Measurements from ENCODE around the gene LY6G5B.

The LY6G5B gene

DNA sequence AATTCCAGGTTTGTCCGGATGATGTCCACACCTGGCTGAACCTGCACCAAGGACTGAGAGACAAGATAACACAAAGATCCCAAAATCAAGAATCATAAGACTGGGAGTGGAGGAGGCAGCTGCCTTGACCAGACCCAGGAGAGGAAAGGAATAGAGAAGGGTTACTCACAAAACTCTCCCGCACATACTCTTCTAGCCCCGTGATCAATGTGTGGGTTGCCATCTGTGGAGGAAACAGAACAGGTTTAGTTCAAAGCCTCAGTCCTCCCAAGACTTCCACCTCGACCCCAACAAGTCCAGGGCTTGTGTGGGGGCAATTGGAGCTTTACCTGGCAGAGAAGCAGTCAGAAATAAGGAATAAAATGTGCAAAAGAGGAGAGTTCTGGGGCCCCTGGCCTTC is 28.4 kb upstream of the LY6G5B start:
- no peak for DNase-seq

- DNase-seq, result no peak
These were observed 26.8 kb upstream of the LY6G5B start for GRCh38 chr6:31642798-31643570.

DNA sequence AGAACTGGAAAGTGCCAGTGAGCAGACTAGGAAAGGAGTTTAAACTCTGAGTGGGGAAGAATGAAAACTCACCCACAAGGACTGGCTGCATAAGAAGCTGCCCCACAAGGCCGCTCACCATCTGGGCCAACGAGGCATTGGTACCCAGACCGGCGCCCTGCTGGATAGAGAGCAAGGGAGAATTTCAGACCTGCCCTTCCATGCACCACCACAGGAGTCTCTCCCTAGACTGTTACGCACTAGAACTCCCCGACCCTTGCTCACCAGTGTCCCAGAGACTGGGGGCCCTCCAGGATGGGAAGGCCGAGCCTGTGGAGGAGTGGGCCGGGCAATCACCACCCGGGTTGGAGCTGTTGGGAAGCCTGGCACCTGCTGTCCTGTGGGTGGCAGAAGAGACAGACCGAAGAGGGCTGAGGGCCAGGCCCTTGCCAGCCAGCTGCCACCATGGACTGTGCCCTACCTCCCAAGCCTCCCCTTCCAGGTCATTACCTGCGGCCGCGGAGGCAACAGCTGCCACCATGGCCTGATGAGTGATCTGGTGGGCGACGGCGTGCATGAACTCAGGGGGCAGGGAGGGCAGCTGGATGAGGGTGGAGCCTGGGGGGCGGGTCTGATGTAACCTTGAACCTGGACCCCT is 25.8 kb upstream of the LY6G5B start:
- no peak for DNase-seq

- DNase-seq, result no peak
These were observed 24.5 kb upstream of the LY6G5B start for GRCh38 chr6:31645325-31645724.

DNA sequence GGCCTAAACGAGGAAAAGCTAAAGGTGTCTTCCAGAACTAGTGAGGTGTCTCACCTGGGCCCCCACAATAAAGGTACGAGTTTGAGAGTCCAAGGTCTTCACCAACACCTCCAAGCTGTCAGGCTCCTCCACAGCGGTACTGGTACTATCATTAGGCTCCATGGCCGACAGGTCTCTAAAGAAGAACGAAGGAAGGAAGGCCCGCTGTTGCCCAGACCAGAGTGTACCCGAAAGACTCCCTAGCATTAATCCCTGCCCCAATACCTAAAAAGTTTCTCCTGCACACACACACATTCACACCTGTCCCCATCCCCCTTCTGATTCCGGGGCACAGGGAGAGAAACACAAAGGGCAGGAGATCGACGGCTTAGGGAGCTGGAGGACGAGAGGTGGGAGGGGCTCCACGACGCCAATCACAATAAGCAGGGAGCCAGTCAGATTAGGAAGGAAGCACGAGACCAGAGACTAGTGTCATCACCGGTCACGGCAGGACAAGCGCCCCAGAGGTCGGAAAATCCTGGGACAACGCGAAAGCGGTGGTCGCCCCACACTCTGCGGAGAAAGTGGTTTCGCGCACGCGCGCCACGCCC is 18.1 kb upstream of the LY6G5B start:
- peak; percentile 85 for DNase-seq

GRCh38 chr6:31652925-31653724 is 16.7 kb upstream of the LY6G5B start:
- no peak for DNase-seq

- no peak for DNase-seq
These were observed 15.0 kb upstream of the LY6G5B start for GRCh38 chr6:31654574-31655348.

- no peak for DNase-seq
These were observed 14.2 kb upstream of the LY6G5B start, which contains the start of gene APOM for GRCh38 chr6:31655349-31656237. TSS of gene APOM (plus strand) at chr6:31655894. CDS start at chr6:31655967, 73 bp downstream.

DNA sequence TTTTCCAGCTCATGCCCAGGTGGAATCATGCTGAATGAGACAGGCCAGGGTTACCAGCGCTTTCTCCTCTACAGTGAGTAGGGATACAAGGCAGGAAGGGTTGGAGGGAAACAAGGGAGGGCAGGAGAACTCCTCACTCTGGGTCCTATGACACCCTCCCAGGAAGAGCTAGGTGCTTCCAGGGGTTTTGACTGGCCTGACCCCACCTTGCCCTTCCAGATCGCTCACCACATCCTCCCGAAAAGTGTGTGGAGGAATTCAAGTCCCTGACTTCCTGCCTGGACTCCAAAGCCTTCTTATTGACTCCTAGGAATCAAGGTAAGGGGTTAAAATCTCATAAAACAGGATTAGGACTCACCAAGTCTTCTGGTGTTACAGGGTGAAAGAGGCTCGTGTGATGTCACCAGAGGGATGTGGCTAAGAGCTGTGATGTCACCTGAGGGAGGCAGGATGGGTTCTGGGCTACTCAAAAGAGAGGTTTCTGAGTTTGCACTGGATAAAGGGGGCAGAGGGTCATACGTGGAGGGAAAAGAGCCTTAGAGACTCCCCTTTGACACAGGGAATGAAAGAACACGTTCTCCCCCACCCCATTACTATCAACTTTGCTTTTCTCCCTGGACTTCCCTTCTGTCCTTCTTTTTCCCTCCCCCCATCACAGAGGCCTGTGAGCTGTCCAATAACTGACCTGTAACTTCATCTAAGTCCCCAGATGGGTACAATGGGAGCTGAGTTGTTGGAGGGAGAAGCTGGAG is 12.2 kb upstream of the LY6G5B start:
- DNase-seq, result no peak

DNA sequence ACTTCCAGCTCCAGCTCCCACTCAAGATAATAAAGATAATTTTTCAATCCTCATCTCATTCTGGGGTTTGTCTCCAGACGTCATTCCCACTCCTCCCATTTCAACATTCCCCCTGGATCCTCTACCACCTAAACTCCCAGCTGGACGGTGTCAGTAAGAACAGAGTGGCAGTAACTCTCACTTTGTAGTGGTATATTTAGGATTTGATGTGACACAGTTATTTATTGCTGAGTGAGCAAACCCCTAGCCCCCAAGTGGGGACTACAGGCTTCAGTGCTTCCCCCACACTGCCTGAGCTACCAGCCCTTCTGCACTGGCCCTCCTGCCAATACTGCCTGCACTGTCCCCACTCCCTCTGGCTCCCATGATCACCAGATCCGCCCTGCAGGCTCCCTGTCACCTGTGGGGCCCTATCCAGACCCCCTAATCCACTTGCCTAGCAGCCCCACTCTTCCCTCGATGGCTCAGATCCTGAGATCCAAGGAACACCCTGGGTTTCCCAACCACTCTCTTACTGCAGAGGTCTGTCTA is 11.6 kb upstream of the LY6G5B start:
- DNase-seq, result no peak

GRCh38 chr6:31658983-31659648 is 10.7 kb upstream of the LY6G5B start:
- no peak for DNase-seq

GRCh38 chr6:31659649-31660380 is 10.0 kb upstream of the LY6G5B start:
- DNase-seq, result peak; percentile 39

DNA sequence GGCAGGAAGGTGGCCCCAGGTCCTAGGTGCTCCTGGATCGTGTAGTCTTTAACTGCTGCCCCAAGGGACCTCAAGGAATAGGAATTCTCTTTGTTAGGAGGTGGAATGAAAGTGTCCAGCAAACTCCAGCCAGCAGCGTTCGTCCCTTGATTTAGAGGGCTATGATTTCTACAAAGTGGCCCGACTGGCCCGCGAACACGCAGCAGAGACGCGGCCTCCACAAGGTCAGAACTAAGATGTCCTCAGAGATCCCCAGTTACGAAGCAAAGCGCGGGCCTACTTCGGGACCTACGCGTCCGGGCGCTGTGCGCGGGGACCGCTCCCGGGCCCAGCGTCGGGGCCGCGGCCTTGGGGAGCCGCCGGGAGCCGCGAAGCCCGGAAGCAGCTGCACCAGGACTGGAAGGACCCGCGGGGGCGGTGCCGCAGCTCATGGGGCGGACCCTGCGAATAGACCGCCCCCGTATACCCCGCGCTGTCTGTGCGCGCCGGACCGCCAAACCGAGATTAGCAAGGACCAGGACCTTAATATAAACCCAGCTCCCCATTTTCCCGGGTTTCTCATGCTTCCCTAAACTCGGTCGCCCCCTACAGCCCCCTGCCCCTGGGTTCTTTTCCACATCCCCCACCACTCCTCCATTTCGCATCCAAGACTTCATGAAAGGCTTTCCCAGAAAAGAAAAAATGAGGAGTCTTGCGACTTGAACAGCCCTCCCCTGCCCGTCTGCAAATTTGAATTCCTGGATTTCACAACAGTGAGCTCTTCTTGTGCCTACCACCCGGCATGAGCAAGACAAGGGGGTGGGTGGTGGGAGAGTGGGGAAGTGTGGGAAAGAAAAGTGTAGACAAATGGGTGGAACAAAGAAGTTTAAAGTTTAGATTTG is 9.2 kb upstream of the LY6G5B start, which contains the start of gene C6orf47:
Gene C6orf47, minus strand, starts transcription at position 398 of the 881 bp plus-strand sequence. CDS start 831 bp downstream, outside the sequence.
- peak; percentile 85 for DNase-seq

DNA sequence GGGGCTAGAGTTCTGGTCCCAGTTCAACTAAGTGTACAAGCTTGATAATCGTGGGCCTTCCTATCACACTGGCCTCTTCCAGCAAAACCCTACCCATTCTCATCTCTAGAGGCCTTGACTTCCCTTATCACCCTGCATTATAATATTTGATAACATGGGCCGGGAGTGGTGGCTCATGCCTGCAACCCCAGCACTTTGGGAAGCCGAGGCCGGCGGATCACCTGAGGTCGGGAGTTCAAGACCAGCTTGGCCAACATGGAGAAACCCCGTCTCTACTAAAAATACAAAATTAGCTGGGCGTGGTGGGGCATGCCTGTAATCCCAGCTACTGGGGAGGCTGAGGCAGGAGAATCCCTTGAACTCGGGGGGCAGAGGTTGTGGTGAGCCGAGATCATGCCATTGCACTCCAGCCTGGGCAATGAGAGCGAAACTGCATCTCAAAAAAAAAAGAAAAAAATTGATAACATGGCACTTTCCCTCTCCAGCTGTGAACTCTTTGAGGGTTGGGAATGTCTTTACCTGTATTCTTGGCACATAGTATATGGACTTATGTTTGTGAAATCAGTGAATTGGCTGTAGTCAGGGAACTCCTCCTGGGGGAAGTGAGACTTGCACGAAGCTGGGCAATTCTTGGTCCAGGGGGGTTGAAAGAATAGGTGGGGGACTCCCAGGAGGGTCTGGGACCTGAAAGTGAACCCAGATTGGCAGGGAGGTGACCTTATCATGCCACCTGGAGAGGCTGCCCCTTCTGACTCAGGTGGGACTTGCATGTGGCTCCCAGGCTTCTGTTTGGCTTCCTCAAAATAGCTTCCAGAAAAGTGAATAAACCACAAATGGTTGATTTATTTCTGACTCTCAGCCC is 8.3 kb upstream of the LY6G5B start:
- DNase-seq, result no peak

GRCh38 chr6:31662124-31662723 is 7.6 kb upstream of the LY6G5B start:
- DNase-seq, result no peak
